NCI-H1694 (cell line): ENCODE data around the gene SNUPN.
A peak's percentile ranks its signal among the peaks of the same experiment; 100 is the strongest.

ENCODE experiments used
- DNase-seq: peaks from one replicate; lab custom pipeline; 2025; lab: John Stamatoyannopoulos, UW

Gene SNUPN

DNA sequence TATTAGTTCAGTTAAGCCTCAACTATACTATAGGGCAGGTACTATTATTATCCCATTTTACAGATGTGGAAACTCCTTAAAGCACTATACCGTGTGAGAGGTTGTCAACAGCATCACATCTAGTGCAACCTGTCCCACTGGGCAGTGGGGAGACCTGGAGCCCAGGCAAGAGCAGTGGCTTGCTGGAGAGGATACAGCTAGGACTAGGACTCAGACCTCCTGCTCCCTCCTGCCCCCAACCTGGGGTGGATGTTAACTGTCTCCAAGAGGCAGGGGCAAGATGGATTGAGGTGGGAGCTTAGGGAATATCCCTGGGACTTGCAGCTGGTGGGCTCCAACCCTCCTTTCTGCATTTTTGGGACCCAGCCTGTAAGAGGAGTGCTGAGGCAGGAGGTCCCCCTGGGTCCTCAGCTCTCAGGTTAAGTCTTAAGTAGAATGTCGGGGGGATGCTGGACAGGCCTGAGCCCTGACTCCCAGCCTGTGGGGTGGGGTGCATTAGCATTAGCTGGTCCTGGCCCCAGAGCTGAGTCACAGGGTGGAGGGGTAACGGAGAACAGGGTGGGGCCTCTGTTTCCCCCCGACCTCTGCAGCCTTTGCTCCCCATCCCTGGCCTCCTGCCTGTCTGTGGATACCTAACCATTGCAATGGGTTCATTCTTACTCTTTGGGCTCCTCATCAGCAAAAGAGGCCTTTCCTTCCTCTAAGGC lies 28.8 kb upstream of the SNUPN start:
- no peak for DNase-seq

DNA sequence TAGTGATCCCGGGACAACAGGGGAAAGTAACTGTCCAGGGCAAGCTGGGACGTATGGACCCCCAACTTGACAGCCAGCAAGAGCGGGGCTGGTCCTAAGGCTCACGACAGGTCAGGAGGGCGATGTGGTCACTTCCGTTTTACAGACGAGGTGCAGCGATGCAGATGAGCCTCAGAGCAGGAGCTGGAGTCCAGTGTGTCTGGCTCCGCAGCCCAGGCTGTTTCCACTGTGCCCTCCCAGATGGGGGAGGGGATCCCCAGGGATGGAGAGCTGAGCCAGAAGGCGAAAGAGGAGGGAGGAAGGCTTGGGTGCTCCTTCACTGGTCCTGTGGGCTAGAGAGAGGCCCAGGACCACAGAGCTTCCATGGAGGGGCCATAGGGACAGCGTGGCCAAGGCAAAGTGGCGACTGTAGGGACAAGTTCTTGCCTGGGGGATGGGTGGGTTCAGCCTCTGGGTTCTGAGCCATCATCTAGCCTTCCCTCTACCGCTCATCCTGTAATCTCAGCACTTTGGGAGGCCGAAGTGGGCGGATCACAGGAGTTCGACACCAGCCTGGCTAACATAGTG lies 27.9 kb upstream of the SNUPN start:
- no peak for DNase-seq

DNA sequence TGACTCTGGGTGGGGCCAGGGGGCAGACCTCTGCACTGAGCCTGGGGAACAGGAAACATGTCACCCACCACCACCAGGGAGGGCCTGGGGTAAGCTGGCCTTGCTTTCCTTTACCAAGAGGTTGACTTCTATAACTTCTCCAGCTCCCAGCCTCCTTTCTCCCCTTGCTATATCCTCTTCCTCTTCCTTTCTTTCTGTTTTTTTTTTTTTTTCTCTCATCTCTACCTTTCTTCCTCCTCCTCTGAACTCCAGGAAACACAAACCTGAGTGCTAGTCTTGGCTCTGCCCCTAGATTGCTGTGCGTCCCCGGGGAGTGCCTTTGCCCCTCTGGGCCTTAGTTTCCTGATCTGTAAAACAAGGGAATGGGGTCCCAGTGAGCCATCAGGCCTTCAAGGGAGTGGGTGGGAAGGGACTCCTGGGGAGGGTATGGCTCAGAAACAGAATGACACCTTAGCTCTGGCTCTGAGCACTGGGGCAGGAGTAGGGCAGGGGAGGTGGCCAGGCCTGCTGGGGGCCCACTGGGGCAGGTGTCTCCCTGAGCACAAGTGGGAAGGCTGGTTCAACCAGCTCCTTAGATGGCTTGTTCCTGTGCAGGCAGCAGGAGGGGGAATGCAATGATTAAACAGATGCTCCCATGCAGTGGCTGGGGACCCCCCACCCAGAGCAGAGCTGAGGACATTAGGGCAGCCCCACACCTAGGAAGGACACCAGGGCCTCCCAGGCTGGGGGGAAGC lies 26.5 kb upstream of the SNUPN start:
- no peak for DNase-seq

DNA sequence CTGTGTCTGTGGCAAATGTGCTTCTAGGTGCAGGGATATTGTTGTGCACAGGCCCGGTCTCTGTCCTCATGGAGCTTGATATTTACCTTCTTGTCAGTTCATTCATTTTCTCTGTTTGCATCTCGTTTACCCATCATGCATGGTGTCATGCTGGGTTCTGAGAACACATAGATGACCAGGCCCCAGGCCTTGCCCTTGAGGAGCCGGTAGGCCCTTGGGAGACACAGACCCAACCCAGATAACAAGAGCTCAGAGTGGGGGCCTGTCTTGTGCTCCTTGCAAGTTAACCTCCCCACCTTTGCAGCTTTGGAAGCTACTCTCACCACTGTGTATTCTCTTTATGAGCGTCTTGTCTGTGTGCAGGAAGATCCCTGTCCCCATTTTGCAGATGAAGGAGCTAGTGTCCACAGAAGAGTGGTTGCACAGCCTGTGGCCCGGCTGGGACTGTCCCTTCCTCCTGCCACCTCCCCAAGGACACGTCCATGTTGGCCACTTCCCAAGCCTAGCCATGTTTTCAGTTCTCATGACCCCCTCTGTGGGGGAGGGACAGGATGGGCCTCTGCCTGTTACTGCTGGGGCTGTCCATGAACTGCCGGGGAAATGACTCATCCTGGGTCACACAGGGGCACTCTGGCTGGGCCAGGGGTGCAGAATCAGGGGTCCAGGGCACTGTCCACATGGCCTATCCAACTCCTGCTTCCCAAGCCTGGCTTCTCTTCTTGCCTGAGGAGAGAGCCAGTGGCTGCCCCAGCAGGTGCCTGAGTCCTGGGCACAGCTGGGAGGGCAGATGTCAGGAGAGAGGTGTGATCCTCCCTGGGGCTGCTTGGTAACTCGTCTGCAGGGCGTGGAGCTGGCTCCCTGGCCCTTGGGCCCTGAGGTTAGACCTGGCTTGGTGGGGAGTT lies 25.6 kb upstream of the SNUPN start:
- no peak for DNase-seq

DNA sequence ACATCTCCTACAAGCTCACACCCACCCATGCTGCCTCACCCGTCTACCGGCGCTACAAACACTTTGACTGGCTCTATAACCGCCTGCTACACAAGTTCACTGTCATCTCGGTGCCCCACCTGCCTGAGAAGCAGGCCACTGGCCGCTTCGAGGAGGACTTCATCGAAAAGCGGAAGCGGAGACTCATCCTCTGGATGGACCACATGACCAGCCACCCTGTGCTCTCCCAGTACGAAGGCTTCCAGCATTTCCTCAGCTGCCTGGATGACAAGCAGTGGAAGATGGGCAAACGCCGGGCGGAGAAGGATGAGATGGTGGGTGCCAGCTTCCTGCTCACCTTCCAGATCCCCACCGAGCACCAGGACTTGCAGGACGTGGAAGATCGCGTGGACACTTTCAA lies 24.3 kb upstream of the SNUPN start:
- DNase-seq: no peak

DNA sequence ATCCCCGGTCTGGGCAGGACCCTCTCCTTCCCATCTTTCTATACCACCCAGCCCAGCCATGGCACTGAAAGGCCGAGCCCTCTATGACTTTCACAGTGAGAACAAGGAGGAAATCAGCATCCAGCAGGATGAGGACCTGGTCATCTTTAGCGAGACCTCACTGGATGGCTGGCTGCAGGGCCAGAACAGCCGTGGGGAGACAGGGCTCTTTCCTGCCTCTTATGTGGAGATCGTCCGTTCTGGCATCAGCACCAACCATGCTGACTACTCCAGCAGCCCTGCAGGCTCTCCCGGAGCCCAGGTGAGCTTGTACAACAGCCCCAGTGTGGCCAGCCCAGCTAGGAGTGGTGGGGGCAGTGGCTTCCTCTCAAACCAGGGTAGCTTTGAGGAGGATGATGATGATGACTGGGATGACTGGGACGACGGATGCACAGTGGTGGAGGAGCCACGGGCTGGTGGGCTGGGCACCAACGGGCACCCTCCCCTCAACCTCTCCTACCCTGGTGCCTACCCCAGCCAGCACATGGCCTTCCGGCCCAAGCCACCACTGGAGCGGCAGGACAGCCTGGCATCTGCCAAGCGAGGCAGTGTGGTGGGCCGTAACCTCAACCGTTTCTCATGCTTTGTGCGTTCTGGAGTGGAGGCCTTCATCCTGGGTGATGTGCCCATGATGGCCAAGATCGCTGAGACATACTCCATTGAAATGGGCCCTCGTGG lies 23.7 kb upstream of the SNUPN start:
- no peak for DNase-seq

DNA sequence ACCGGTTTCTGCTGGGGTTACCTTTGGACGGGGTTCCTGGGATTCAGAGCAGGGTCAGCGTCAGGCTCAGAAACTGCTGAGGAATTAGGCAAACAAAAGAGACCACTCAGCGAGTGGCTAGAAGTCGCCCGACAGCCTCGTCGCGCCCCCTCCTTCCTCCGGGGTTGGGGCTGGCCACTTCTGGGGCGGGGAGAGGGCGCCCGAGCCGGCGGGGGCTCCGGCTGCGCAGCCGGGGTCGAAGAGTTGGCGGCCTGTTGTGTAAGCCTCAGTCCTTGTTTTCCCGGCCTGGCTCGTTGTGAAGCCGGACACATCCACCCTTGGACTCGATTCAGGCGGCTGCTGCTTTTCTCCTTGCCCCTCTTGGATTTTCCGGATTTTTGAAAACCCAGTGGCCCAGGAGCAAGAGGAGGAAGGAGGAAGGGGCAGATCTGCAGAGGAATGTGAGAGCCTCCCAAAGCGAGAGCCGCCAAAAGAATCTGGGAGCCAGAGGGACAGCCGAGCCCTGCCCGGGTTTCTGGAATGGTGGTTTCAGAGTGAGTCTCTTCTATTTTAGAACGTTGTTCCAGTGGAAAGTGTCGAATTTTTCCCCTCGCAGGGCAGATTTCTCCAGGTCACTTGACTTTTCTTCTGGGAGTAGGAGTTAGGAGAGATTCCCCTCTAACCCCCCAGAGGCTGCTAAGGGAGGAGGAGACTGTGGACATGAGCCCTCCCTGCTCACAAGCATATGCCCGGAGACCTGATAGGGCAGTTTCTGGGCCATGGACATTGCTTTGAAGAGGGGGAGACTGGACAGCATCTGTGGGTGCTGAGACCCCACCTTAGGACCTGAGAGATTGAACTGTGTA lies 22.9 kb upstream of the SNUPN start:
- no peak for DNase-seq

DNA sequence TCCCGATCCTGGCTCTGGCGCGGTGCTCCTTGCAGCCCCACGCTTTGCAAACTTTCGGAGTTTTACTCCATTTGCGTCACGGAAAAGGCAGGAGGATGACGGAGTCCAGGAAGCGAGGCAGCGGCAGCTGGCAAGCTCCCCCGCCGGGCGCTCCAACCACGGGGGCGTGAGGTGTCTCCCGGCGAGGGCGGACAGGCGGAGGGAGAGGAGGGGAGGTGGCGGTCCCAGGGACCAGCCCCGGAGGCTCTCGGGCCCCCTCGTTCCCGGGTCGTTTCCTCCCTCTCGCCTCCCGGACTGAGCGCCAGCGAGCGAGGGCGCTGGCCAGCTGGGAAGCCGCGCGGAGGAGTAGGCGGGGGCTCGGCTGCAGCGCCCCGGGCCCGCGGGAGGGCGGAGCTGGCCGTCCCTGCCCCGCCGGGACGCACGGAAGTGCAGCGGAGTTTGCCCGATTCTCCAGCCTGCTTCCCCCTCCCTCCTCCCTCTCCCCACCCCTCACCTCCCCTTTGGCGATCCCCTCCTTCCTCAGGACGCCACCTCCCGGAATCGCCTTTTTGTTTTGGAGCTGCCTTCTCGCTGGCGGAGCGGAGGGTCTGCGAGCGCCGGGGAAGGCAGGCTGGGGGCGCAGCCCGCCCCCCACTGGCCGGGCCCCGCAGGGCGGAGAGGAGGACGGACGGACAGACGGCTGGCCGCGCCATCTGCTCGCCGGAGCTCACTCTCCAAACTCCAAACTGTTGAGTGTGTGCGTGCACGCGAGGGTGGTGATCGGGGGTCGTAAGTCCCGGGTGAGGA lies 22.0 kb upstream of the SNUPN start, which contains the start of gene SNX33:
SNX33 (plus strand) TSS at position 543 of the 786 bp plus-strand sequence. CDS start 1,191 bp downstream, outside the sequence.
- DNase-seq: peak; percentile 21

DNA sequence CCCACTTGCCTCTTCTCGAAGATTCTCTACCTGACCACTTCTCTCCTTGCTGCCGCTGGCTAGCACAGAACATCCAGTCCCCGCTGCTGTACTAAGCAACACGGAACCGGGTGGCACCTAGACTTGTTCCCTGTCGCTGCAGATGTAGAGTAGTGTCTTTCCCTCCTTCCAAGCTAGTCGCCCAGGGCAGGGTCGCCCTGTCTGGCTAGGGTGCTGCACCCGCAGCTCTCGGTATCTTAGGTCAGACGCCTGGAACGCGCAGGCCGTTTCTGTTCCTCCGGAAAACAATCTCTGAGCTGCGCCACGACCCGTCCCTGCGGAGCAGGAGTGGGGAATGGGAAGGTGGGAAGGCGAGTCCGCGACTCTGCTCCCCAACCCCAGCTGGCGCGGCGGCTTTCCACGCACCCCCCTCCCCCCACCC lies 21.4 kb upstream of the SNUPN start:
- DNase-seq: no peak

DNA sequence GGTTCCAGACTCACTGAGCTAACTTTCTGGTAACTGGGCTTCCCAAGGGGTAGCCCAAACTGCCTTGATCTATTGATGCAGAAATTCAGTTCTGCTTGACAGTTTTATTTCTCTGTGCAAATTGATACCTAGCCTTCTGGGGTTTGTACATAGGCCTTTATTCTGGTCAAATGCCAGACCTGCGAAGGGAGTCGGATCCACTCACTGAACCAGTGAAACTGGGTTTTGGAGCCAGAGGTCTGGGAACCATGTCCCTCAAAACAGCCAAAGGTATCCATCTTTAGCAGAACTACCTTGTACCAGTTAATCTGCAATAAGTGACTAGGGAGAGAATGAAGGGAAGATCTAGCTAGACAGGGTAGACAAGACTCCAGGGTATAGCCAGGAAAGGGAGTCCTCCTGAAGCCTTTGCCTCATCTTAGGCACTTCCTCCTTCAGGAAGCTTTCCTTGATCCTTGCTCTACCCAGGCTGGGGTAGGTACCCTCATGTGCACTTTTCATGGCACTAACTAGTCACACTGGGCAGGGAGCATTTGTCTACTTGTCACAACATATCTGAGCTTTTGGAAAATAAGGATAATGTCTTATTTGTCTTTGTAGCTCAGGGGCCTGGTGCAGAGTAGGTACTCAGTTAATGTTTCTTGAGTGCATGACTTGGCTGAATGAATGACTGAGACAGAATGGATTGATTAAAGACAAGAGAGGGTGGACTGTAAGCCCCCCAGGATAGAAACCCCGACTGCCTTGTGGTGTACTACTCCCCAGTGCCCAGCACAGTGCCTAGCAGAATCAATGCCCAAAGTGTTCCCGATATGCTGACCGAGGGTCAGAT lies 20.8 kb upstream of the SNUPN start:
- no peak for DNase-seq

DNA sequence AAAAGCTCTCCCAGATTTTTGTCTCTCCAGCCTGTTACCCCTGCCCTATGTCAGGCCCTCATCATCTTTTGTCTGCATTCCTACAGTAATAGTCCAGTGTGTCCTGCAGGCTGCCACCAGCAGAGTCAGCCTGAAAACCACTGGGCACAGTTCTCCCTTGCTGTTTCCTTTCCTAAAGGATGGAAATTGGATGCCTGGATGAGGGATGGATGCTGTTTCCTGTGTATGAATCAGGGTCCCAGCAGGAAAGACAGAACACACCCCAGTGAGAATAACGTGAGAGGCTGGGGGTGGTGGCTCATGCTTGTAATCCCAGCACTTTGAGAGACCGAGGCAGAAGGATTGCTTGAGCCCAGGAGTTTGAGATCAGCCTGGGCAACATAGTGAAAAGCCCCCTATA lies 18.9 kb upstream of the SNUPN start:
- DNase-seq: no peak

DNA sequence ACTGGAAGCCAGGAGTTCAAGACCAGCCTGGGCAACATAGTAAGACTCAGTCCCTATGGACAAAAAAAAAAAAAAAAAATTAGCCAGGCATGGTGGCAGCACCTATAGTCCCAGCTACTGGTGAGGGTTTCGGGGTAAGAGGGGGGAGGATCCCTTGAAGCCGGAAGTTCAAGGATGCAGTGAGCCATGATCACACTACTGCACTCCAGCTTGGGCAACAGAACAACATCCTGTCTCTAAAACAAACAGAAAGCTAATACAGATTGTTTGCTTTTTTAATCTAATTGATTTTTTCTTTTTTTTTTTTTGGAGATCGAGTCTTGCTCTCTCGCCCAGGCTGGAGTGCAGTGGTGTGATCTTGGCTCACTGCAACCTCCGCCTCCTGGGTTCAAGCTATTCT lies 16.1 kb upstream of the SNUPN start:
- no peak for DNase-seq

DNA sequence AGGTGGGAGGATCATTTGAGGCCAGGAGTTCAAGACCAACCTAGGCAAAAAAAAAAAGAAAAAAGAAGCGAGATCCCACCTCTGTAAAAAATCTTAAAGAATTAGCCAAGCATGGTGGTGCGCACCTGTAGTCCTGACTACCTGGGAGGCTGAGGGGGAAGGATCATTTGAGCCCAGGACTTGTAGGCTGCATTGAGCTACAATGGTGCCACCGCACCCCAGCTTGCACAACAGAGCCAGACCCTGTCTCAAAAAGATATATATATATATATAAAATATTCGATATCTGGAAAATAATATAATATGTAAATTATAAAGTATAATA lies 15.6 kb upstream of the SNUPN start:
- no peak for DNase-seq

DNA sequence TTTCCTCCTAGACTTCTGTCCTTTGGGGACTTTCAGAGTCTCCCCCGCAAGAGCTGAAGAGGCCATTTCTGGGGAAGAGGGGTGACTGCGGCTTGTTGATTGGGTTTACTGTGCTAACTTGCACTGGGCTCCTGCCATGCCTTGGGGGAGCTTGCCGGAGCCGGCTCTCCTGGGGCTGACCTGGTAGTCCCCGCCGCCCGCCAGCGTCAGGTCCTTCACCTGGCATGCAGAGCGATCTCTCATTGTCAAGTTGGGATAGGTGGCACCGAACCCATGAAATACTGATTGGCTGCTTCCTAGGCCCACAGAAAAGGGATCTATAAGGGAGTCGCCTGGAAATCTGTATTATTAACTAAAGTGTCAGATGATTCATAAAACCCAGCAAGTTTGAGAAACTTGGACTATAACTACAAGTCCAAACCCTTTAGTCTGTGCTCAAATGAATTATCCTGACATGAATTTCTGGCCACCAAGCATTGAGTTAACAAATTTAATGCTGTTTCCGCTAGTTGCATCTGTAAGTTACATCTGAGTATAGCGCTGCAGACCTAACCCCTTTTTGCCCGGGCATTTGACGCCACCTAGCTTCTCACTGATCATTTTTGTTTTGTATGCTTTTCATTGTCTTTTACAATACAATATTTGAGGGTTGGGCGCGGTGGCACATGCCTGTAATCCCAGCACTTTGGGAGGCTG lies 15.1 kb upstream of the SNUPN start:
- DNase-seq: peak; percentile 68

DNA sequence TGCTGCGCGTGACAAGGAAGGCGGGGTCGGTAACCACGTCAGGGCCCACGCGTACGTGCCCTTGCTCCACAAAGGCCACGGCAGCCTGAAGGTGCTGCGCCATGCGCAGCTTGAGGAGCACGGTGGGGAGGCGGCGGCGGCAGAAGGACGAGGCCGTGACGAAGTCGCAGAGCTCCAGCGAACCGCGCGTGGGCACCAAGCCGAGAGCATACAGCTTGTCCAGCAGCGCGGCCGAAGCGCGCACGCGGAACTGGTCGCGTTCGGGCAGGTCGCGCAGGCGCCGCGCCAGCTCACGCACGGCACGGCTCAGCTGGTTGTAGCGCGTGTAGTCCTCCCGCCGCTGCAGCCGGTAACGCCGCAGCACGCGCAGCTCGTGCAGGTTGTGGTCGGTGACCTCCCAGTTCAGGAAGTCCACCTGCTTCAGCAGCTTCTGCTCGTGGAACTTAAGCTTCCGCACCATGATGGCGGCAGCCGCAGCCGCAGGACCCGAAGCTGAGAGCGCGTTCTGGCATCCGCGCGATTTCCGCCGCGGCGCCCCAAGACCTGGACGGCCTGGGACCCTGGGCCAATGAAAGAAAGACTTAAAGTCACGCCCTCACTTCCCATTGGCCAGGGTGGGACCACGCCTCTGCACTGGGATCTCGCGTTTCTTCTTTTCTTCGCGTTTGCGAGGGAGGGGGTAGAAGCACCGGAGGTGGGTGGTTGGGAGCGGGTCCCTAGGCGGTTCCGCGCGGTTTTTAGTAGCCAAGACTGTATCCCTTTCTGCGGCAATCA lies 14.4 kb upstream of the SNUPN start, which contains the start of gene IMP3:
IMP3 (minus strand) TSS at position 516 of the 774 bp plus-strand sequence; CDS start at position 460, 56 bp downstream.
- DNase-seq: peak; percentile 96

DNA sequence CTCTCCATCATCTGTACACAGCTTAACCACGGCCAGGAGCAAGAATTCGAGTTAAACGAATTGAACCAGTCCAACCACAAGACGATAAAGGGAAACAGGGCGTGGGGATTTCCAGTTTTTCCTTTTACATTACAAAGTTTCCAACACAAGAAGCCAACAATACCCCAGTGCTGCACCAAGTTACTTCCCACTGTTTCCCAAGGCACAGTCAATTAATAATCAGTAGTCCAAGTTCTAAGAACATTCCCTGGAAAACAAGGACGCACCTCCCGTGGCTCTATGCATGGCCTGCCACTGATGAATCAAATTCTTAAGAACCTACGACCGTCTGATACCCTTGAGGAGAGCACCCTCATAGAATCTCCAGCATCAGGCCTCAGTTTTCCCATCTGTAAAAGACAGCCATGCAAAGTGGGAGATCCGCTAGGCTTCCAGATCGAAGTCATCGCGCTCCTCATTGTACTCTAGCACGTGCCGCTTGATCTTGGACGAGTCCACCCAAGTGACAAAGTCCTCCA lies 13.7 kb upstream of the SNUPN start:
- DNase-seq: no peak
